KG1 (cell line): ENCODE results near the gene DRGX.

Source experiments
- DNase-seq: peaks from one replicate; lab custom pipeline; 2025; lab: John Stamatoyannopoulos, UW

The DRGX gene

GRCh38 chr10:49318755-49319154 lies 77.1 kb downstream of the DRGX start:
- no peak for DNase-seq

DNA sequence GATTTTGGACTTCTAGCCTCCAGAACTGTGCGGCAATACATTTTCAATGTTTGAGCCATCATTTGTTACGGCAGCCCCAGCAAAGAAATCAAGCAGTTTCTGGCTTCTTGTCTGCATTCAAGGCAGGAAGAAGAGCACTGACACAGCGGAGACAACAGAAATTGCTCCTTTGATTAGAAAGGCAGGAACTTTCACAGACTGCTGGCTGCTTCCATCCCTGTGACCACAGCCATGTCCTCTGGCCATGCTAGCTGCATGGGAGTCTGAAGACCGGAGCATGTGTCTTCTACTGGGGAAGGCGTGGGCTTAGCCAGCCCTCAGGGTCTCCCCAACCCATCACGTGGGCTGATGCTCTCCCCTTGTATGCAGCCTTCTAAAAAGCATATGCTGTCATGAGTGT lies 77.9 kb downstream of the DRGX start:
- no peak for DNase-seq

- DNase-seq = no peak
Observed at GRCh38 chr10:49314806-49315205, 81.1 kb downstream of the DRGX start.
